ENCODE measurements around the gene AQP6. TPM values are rescaled to one million over a fixed set of nuclear protein-coding genes. Genes with fewer than 3 reads are reported as not detected.
"Not testable (repeated sequence)": the region's sequence is repeated elsewhere in the genome, so short reads cannot be mapped to it uniquely, and the experiment has no call there.

Gene AQP6
- total RNA-seq, 2 donors from 2014 or later: 0.20 TPM; not detected in 1

GRCh38 chr12:49985981-49986380 lies 13.2 kb downstream of the AQP6 start:
- peaks cover 4% of the 10 kb centered on the region for H3K27me3 Mint-ChIP-seq (ENCODE audit: insufficient read depth)
- Histone ChIP-seq H3K4me3 (ENCODE audit: low read length) (no peak overlapping the region), H3K9me3 (ENCODE audit: control insufficient read depth, low read length) (no peaks in the 10 kb centered on the region), H3K36me3 (ENCODE audit: control insufficient read depth, insufficient read depth, low read length) (peaks cover 27% of the 10 kb centered on the region), H3K4me1 (ENCODE audit: control insufficient read depth, insufficient read depth, low read length) (peaks cover 26% of the 10 kb centered on the region), H3K27me3 (ENCODE audit: control insufficient read depth, insufficient read depth, low read length, poor library complexity, severe bottlenecking) (peaks cover 31% of the 10 kb centered on the region), H3K27ac (ENCODE audit: low read depth, low read length) (no peak overlapping the region), H3K9ac (ENCODE audit: extremely low read depth, low read length, poor library complexity, severe bottlenecking) (no peak overlapping the region)
- peak; percentile 42 for DNase-seq
- no peak for TF ChIP-seq CTCF (conservative IDR thresholded peaks at IDR 0.05)
- no peaks in the 10 kb centered on the region for H3K9me3 Mint-ChIP-seq
- peaks cover 69% of the 10 kb centered on the region for H3K4me1 Mint-ChIP-seq
- H3K36me3 Mint-ChIP-seq (ENCODE audit: low read depth): peaks cover 8% of the 10 kb centered on the region
- H3K27ac Mint-ChIP-seq: no peak overlapping the region
- WGBS, 2 experiments (ENCODE audit: insufficient coverage in 1 of 2, insufficient read length in 1 of 2): 92 to 93% methylated on average over 4 to 5 of the region's 5 CpGs
- no peak overlapping the region for H3K4me3 Mint-ChIP-seq

- peaks cover 64% of the 10 kb centered on the region for H3K4me1 Mint-ChIP-seq
- H3K4me3 Mint-ChIP-seq; H3K36me3 Mint-ChIP-seq (ENCODE audit: low read depth); H3K27me3 Mint-ChIP-seq (ENCODE audit: insufficient read depth); H3K27ac Mint-ChIP-seq; H3K27ac ChIP-seq (ENCODE audit: low read depth, low read length); H3K4me3 ChIP-seq (ENCODE audit: low read length); H3K9ac ChIP-seq (ENCODE audit: extremely low read depth, low read length, poor library complexity, severe bottlenecking); H3K9me3 ChIP-seq (ENCODE audit: control insufficient read depth, low read length); H3K9me3 Mint-ChIP-seq: not testable (repeated sequence)
- H3K27me3 ChIP-seq (ENCODE audit: control insufficient read depth, insufficient read depth, low read length, poor library complexity, severe bottlenecking): peaks cover 31% of the 10 kb centered on the region
- peaks cover 26% of the 10 kb centered on the region for H3K4me1 ChIP-seq (ENCODE audit: control insufficient read depth, insufficient read depth, low read length)
- DNase-seq: peak; percentile 67
- WGBS, 2 experiments (ENCODE audit: insufficient coverage in 1 of 2, insufficient read length in 1 of 2): 48 to 63% methylated on average over 2 to 3 of the region's 3 CpGs
- peaks cover 28% of the 10 kb centered on the region for H3K36me3 ChIP-seq (ENCODE audit: control insufficient read depth, insufficient read depth, low read length)
Measured at GRCh38 chr12:49986476-49986875, 13.7 kb downstream of the AQP6 start.

GRCh38 chr12:49987625-49988303 lies 15.0 kb downstream of the AQP6 start:
- H3K4me1 Mint-ChIP-seq: peaks cover 64% of the 10 kb centered on the region
- TF ChIP-seq CTCF (conservative IDR thresholded peaks at IDR 0.05): no peak
- H3K27me3 Mint-ChIP-seq (ENCODE audit: insufficient read depth): no peaks in the 10 kb centered on the region
- no peak overlapping the region for H3K4me3 ChIP-seq (ENCODE audit: low read length)
- H3K27ac ChIP-seq (ENCODE audit: low read depth, low read length): no peak overlapping the region
- H3K9ac ChIP-seq (ENCODE audit: extremely low read depth, low read length, poor library complexity, severe bottlenecking): no peak overlapping the region
- peaks cover 26% of the 10 kb centered on the region for H3K4me1 ChIP-seq (ENCODE audit: control insufficient read depth, insufficient read depth, low read length)
- peaks cover 17% of the 10 kb centered on the region for H3K36me3 Mint-ChIP-seq (ENCODE audit: low read depth)
- WGBS, 2 experiments (ENCODE audit: insufficient coverage in 1 of 2, insufficient read length in 1 of 2): 89 to 100% methylated on average over 3 to 4 of the region's 4 CpGs
- H3K9me3 Mint-ChIP-seq: no peaks in the 10 kb centered on the region
- H3K27me3 ChIP-seq (ENCODE audit: control insufficient read depth, insufficient read depth, low read length, poor library complexity, severe bottlenecking): peaks cover 20% of the 10 kb centered on the region
- no peak overlapping the region for H3K4me3 Mint-ChIP-seq
- DNase-seq: peak; percentile 34
- H3K36me3 ChIP-seq (ENCODE audit: control insufficient read depth, insufficient read depth, low read length): peaks cover 40% of the 10 kb centered on the region
- H3K27ac Mint-ChIP-seq: no peak overlapping the region
- H3K9me3 ChIP-seq (ENCODE audit: control insufficient read depth, low read length): no peaks in the 10 kb centered on the region

GRCh38 chr12:49989400-49989799 lies 16.7 kb downstream of the AQP6 start:
- peaks cover 14% of the 10 kb centered on the region for H3K27me3 ChIP-seq (ENCODE audit: control insufficient read depth, insufficient read depth, low read length, poor library complexity, severe bottlenecking)
- not testable (repeated sequence) for H3K9me3 ChIP-seq (ENCODE audit: control insufficient read depth, low read length); H3K27ac Mint-ChIP-seq; H3K27ac ChIP-seq (ENCODE audit: low read depth, low read length); H3K27me3 Mint-ChIP-seq (ENCODE audit: insufficient read depth); H3K4me3 ChIP-seq (ENCODE audit: low read length); H3K4me3 Mint-ChIP-seq; H3K9ac ChIP-seq (ENCODE audit: extremely low read depth, low read length, poor library complexity, severe bottlenecking); H3K9me3 Mint-ChIP-seq
- 75% methylated on average over 1 of the region's 2 CpGs; no CpG with 5 or more reads in 1 of the 2 experiments for WGBS, 2 experiments (ENCODE audit: insufficient coverage in 1 of 2, insufficient read length in 1 of 2)
- peaks cover 56% of the 10 kb centered on the region for H3K36me3 ChIP-seq (ENCODE audit: control insufficient read depth, insufficient read depth, low read length)
- H3K4me1 ChIP-seq (ENCODE audit: control insufficient read depth, insufficient read depth, low read length): peaks cover 21% of the 10 kb centered on the region
- H3K36me3 Mint-ChIP-seq (ENCODE audit: low read depth): peaks cover 28% of the 10 kb centered on the region
- H3K4me1 Mint-ChIP-seq: peaks cover 60% of the 10 kb centered on the region
- peak; percentile 36 for DNase-seq

All from endodermal cell (in vitro differentiated cells).